GM19452 (cell line): Measurements from ENCODE around the gene OSBPL7.

Source experiments
- ATAC-seq: cut with Tn5 transposase; IDR thresholded peaks from one replicate; pipeline ENCODE4 v1.9.1; 2021; ENCODE audit not compliant: unreplicated experiment

The OSBPL7 gene

GRCh38 chr17:47821424-47822391 is at the start of gene OSBPL7:
Gene OSBPL7 (minus strand): TSS chr17:47821794. CDS start chr17:47820278, 1,516 bp downstream.
- peak; percentile 79 for ATAC-seq

DNA sequence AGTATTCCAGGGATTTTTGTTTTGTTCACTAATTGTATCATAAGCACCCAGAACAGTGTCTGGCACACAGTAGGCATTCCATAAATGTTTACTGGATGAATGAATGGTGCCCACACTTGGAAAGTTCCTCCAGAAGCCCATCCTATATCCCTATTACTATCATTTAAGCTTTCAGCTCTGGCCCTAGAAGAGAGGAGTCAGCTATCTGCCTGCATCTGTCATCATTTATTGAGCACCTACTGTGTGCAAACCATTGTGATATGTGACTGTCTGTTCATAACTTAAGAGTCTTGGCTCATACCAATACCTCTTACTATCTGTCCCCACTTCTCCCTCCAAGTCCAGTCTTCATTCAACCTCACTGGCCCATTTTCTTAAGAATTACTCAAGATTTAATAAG is 49.5 kb upstream of the OSBPL7 start:
- ATAC-seq = no peak

DNA sequence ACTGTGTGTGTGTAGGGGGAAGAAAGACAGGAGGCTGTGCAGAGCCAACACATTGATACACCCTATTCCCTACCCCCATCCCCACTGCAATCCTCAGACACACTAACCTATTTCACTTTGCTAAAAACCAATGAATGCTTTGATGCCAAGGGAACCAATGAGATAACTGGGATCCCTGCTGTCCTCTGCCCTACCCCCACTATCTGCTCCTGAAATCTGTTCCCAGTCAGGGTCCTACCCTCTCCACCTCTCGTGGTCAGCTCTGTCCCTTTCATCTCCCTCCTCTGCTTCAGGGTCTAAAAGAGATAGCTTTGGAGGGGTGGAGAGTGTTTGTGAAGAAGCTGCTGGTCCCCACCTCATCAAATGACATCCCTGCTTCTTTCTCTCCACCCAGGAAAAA is 48.5 kb upstream of the OSBPL7 start:
- no peak for ATAC-seq

- ATAC-seq = no peak
Observed at GRCh38 chr17:47869114-47869513, 47.5 kb upstream of the OSBPL7 start.

DNA sequence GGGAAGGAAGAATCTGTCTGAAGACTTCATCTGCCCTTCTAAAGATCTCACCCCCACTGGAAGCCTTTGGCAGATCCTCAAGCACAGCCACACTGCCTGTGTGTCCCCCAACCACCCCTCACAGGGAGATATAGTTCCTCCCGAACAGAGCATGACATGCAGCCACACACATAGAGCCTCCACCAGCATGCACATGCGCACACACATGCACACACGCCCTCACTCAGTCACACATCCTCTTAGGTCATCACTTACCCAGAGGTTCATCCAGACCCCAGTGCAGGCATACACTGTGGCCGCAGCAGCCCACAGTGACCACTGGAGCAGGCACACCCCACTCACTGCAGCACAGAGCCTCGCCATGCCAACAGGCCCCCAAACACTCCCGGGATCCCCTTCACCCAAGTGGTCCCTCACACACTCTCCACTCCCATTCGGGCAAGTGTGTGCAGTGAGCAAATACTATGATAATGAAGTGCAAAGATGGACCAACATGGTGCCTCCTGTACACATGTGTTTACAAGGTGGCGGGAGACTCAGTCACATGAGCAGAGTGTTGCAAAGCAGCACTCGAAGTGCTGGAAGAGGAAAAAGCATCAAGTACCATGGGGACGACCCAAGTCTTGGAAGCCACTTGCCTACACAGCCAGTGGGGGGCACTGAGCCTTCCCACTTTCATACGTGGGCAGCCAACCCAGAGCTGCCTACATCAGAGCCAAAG is 46.4 kb upstream of the OSBPL7 start:
- no peak for ATAC-seq

GRCh38 chr17:47866941-47867340 is 45.3 kb upstream of the OSBPL7 start:
- ATAC-seq = no peak

- no peak for ATAC-seq
Observed at GRCh38 chr17:47864791-47865216, 43.2 kb upstream of the OSBPL7 start.

- ATAC-seq = no peak
Observed at GRCh38 chr17:47862621-47863440, 41.2 kb upstream of the OSBPL7 start.

- ATAC-seq = no peak
Observed at GRCh38 chr17:47860386-47860785, 38.8 kb upstream of the OSBPL7 start.

DNA sequence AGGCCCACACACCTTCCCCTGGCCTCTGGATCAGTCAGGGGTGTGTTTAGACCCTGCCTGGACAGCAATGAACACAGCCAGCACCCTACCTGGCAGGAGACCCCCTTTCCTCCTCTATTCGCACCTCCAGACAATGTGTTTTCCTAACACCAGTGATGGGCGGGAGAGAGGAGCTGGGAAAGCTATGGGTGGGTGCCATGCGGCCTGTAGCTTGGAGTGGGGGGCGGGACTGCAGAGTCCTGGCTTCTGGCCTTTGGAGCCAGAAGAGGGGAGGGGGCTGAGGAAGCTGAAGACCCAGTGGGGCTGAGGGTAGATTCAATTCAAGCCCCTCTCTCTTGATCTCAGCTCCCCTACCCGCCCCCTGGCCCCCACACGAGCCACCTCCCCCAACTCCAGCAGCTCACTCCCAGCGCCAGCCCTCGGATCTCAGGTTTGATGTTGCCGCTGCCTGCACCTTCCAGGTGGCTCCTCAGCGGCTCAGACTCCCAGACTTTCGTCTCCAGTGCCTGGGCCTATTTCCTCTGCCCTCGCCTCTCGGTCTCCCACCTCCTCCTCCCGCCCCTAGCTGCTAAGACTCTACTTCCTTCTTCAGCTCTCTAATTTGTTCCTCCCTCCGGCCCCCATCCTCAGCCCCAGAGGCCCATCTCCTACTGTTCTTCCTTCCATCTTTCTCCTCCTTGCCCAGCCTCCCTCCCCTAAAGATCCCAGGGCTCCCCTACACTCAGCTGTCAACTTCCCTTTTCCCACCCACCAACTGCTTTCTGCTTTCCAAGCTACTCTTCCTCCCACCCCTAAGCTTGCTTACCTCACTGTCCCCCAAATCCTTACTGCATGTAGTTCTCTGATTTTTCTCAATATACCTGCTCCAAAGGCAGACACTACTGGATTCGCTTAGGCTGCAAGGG is 36.2 kb upstream of the OSBPL7 start:
- no peak for ATAC-seq

GRCh38 chr17:47856830-47857229 is 35.2 kb upstream of the OSBPL7 start:
- ATAC-seq = no peak

DNA sequence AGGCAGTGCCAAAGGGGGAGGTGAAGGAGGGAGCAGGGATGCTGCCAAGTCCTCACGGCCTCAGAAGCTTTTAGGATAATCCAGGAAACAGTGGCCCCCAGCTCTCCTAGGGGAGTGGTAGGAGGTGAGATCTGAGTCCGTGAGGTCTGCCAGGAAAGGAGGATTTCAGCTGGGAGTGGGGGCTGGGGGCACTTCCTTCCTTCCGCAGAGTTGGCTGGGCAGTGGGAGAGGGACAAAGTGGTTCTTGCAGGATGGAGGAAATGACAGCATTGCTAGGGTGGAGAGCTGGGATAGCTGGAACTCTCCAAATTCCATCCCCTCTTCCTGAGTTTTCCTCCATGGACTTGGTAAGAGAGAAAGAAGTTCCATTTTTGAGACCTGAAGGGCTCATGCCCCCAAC is 34.1 kb upstream of the OSBPL7 start:
- ATAC-seq = no peak

GRCh38 chr17:47853616-47854015 is 32.0 kb upstream of the OSBPL7 start:
- no peak for ATAC-seq

DNA sequence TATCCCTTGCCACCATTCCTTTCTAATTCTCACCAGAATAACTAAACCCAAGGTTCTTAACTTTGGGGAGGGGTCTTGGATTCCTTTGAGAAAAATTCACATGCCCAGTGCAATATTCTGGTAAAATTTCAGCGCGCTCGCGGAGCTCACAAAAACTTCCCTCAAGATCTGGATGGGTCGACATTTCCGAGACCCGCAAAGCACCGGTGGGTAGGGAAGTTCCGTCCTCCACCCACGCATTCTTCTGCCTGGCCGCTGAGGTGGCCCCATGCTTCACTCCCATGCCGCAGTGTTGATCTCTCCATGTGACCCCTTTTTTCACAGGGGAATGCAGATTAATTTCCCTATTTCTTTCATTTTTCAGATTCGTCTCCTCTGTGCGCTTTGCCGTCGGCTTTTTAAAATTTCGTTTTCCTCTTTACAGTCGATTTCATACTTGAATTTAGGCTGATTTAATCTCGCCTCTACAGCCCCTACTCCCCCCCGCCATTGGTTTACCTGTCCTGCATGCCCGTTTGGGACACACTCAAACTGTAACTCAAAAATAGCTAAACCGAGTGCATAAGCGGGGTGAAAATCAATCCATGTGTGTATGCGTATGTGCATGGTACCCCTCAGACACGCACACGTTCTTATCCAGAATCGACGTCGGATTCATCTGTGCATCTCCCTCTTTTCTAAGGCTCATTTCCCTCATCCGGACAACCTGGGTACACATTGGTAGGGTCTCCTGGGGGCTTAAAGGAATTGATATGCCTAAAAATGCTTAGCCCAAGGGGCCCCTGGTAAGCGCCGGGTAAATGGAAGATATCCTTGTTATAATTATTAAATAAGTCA is 30.7 kb upstream of the OSBPL7 start:
- ATAC-seq = no peak

GRCh38 chr17:47851764-47852112 is 30.1 kb upstream of the OSBPL7 start:
- no peak for ATAC-seq

GRCh38 chr17:47850692-47851573 is 29.3 kb upstream of the OSBPL7 start, which contains the start of gene SP6:
Gene SP6 (minus strand): TSS chr17:47851163. CDS start chr17:47848429, 2,734 bp downstream.
- ATAC-seq = no peak

- ATAC-seq = no peak
Observed at GRCh38 chr17:47850373-47850691, 28.7 kb upstream of the OSBPL7 start.

DNA sequence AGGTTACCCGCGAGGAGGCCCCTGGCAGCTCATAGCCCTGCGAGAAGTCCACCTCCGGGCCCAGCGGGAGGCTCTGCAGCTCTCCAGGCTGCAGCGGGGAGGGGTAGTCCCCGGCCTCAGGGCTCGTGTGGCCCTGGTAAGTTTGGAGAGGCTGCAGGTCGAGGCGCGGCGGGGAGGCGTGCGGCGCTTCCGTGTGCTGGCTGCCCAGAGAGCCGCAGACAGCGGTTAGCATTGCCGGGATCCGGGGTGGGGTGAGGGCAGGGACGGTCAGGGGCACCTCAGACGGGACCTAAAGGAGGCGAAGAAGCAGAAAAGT is 26.6 kb upstream of the OSBPL7 start:
- ATAC-seq = no peak
